MM.1S (cell line): ENCODE data around the gene CFAP45.

Source experiments
- DNase-seq: peaks from one replicate; pipeline ENCODE4 v3.0.0-alpha.2; 2015
- H2AFZ ChIP-seq: fragments of 300-600 bp; sonication (generic); 2 replicates; pipeline ENCODE4 v1.6.0; 2016; ENCODE audit warnings: antibody characterized with exemption, low read length
- H3F3A ChIP-seq: fragments of 300-600 bp; sonication (generic); 2 replicates; pipeline ENCODE4 v1.6.1; 2016; ENCODE audit warnings: mild to moderate bottlenecking, antibody characterized with exemption, low read length, moderate library complexity, mixed read lengths; ENCODE audit not compliant: insufficient read depth
- H3K27ac ChIP-seq: fragments of 300-600 bp; sonication (generic); 2 replicates; pipeline ENCODE4 v1.5.1; 2016; ENCODE audit warnings: mild to moderate bottlenecking, low read length
- H3K27me3 ChIP-seq: fragments of 300-600 bp; sonication (generic); replicated peaks from 2 replicates; pipeline ENCODE4 v1.6.0; 2016; ENCODE audit warnings: low read length; ENCODE audit not compliant: insufficient read depth
- H3K36me3 ChIP-seq: fragments of 300-600 bp; sonication (generic); replicated peaks from 2 replicates; pipeline ENCODE4 v1.6.1; 2016; ENCODE audit warnings: mild to moderate bottlenecking, low read length, mixed read lengths; ENCODE audit not compliant: insufficient read depth
- H3K4me1 ChIP-seq: fragments of 300-600 bp; sonication (generic); 2 replicates; pipeline ENCODE4 v1.6.1; 2016; ENCODE audit warnings: low read length, mixed read lengths
- H3K4me2 ChIP-seq: fragments of 300-600 bp; sonication (generic); 2 replicates; pipeline ENCODE4 v1.6.0; 2016; ENCODE audit warnings: low read depth, low read length
- H3K4me3 ChIP-seq: fragments of 300-600 bp; sonication (generic); 2 replicates; pipeline ENCODE4 v1.5.1; 2016; ENCODE audit warnings: low read length, mixed read lengths
- H3K79me2 ChIP-seq: fragments of 300-600 bp; sonication (generic); 2 replicates; pipeline ENCODE4 v1.6.1; 2016; ENCODE audit warnings: mixed run types, low read length, mixed read lengths
- H3K9ac ChIP-seq: fragments of 300-600 bp; sonication (generic); 2 replicates; pipeline ENCODE4 v1.6.1; 2016; ENCODE audit warnings: low read length, mixed read lengths
- H3K9me2 ChIP-seq: fragments of 300-600 bp; sonication (generic); replicated peaks from 2 replicates; pipeline ENCODE4 v1.6.1; 2016; ENCODE audit warnings: mild to moderate bottlenecking, low read length, mixed read lengths; ENCODE audit not compliant: insufficient read depth
- H3K9me3 ChIP-seq: fragments of 300-600 bp; sonication (generic); replicated peaks from 2 replicates; pipeline ENCODE4 v1.6.1; 2016; ENCODE audit warnings: mild to moderate bottlenecking, low read length, mixed read lengths; ENCODE audit not compliant: insufficient read depth
- H4K20me1 ChIP-seq: fragments of 300-600 bp; sonication (generic); 2 replicates; pipeline ENCODE4 v1.6.1; 2016; ENCODE audit warnings: mild to moderate bottlenecking, low read length, moderate library complexity, mixed read lengths; ENCODE audit not compliant: insufficient read depth
- EZH2 ChIP-seq: fragments of 300-600 bp; sonication (generic); optimal IDR thresholded peaks from 2 replicates; pipeline ENCODE3; 2017; ENCODE audit warnings: low read depth, mild to moderate bottlenecking, antibody characterized with exemption, low read length, mixed read lengths
- EZH2phosphoT487 ChIP-seq: fragments of 300-600 bp; sonication (generic); IDR thresholded peaks from 2 replicates; pipeline ENCODE4 v1.6.1; 2018; ENCODE audit warnings: antibody characterized with exemption, low read length
- TF ChIP-seq, protein P1 (sequence below): fragments of 300-600 bp; sonication (generic); IDR thresholded peaks from 2 replicates; pipeline ENCODE4 v1.5.1; 2016; ENCODE audit warnings: antibody characterized with exemption, low read length, mixed read lengths

Gene CFAP45

GRCh38 chr1:159930634-159931033, 30.7 kb upstream of the CFAP45 start:
- no peaks in the 10 kb centered on the region for H3K4me1 ChIP-seq
- H3K79me2 ChIP-seq, result no peaks in the 10 kb centered on the region
- no peak overlapping the region for H3K9ac ChIP-seq
- no peaks in the 10 kb centered on the region; the same call in 1 of the 2 replicates for H3K27me3 ChIP-seq
- H4K20me1 ChIP-seq, result no peaks in the 10 kb centered on the region
- TF ChIP-seq, protein P1, sequence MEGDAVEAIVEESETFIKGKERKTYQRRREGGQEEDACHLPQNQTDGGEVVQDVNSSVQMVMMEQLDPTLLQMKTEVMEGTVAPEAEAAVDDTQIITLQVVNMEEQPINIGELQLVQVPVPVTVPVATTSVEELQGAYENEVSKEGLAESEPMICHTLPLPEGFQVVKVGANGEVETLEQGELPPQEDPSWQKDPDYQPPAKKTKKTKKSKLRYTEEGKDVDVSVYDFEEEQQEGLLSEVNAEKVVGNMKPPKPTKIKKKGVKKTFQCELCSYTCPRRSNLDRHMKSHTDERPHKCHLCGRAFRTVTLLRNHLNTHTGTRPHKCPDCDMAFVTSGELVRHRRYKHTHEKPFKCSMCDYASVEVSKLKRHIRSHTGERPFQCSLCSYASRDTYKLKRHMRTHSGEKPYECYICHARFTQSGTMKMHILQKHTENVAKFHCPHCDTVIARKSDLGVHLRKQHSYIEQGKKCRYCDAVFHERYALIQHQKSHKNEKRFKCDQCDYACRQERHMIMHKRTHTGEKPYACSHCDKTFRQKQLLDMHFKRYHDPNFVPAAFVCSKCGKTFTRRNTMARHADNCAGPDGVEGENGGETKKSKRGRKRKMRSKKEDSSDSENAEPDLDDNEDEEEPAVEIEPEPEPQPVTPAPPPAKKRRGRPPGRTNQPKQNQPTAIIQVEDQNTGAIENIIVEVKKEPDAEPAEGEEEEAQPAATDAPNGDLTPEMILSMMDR, result no peak
- no peak for TF ChIP-seq EZH2
- no peak for TF ChIP-seq EZH2phosphoT487
- no peak for DNase-seq
- H3K4me3 ChIP-seq, result no peak overlapping the region
- no peak overlapping the region for H2AFZ ChIP-seq
- no peak overlapping the region for H3K27ac ChIP-seq
- H3K4me2 ChIP-seq, result no peak overlapping the region
- no peaks in the 10 kb centered on the region for H3K9me3 ChIP-seq
- no peaks in the 10 kb centered on the region for H3K9me2 ChIP-seq
- no peaks in the 10 kb centered on the region for H3F3A ChIP-seq
- H3K36me3 ChIP-seq, result no peaks in the 10 kb centered on the region

DNA sequence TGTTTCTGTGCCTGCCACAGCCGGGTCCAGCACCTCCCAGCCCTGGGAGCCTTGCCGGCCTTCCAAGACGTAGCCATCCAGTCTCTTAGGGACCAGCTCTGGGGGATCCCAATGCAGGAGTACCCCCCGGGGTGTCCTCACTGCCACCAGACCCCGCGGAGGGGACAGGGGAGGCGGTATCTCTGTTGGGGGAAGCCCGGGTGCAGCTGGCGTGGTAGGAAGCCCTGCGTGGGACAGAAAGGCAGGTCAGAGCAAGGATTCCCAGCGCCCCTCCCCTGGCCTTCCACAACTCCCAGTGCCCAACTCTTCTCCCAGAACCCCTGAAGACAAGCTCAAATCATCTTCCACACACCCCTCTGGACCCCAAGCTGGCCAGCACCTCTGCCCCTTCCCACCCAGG, 30.3 kb upstream of the CFAP45 start:
- no peaks in the 10 kb centered on the region; the same call in 1 of the 2 replicates for H3K27me3 ChIP-seq
- no peak overlapping the region for H2AFZ ChIP-seq
- no peaks in the 10 kb centered on the region for H3K36me3 ChIP-seq
- no peaks in the 10 kb centered on the region for H3K9me2 ChIP-seq
- H3K4me1 ChIP-seq, result no peaks in the 10 kb centered on the region
- H3K9ac ChIP-seq, result no peak overlapping the region
- no peak overlapping the region for H3K27ac ChIP-seq
- peaks cover under 1% of the 10 kb centered on the region for H3K79me2 ChIP-seq
- DNase-seq, result no peak
- H3K4me2 ChIP-seq, result no peak overlapping the region
- no peak overlapping the region for H3K4me3 ChIP-seq
- H3K9me3 ChIP-seq, result no peaks in the 10 kb centered on the region
- H4K20me1 ChIP-seq, result no peaks in the 10 kb centered on the region
- H3F3A ChIP-seq, result no peaks in the 10 kb centered on the region
- TF ChIP-seq, protein P1, result no peak
- TF ChIP-seq EZH2, result no peak
- TF ChIP-seq EZH2phosphoT487, result no peak

GRCh38 chr1:159929155-159930051, 29.4 kb upstream of the CFAP45 start:
- H3F3A ChIP-seq, result no peaks in the 10 kb centered on the region
- H3K4me3 ChIP-seq, result no peak overlapping the region
- no peaks in the 10 kb centered on the region for H4K20me1 ChIP-seq
- no peaks in the 10 kb centered on the region for H3K9me3 ChIP-seq
- H2AFZ ChIP-seq, result no peak overlapping the region
- H3K27me3 ChIP-seq, result no peaks in the 10 kb centered on the region
- no peak for DNase-seq
- no peaks in the 10 kb centered on the region for H3K36me3 ChIP-seq
- TF ChIP-seq, protein P1, result no peak
- no peak for TF ChIP-seq EZH2
- TF ChIP-seq EZH2phosphoT487, result no peak
- H3K79me2 ChIP-seq, result peaks cover 9% of the 10 kb centered on the region
- no peaks in the 10 kb centered on the region for H3K9me2 ChIP-seq
- H3K4me2 ChIP-seq, result no peak overlapping the region
- H3K9ac ChIP-seq, result no peak overlapping the region
- no peaks in the 10 kb centered on the region for H3K4me1 ChIP-seq
- no peak overlapping the region for H3K27ac ChIP-seq
